K562 (cell line): ENCODE results near the gene ZDHHC5. TPM values are rescaled to one million over a fixed set of nuclear protein-coding genes. Genes with fewer than 3 reads are reported as not detected.

Experiments
- HDAC6 ChIP-seq: IDR thresholded peaks from 2 replicates; pipeline ENCODE4 v1.6.1; 2012; ENCODE audit warnings: low read depth, mild to moderate bottlenecking, control low read depth, inconsistent platforms, low read length, moderate library complexity
- HNRNPL ChIP-seq: fragments of 200-400 bp; formaldehyde crosslinking; IDR thresholded peaks from 2 replicates; pipeline ENCODE4 v1.6.1; 2017; ENCODE audit warnings: low read depth, mild to moderate bottlenecking, low read length
- JUN ChIP-seq, 2 experiments: sonication (generic) in 1 of 2; formaldehyde crosslinking in 1 of 2; IDR thresholded peaks; 2 replicates each; pipeline versions ENCODE4 v1.6.1 to v1.8.0; 2012 to 2022; ENCODE audit warnings: borderline replicate concordance in 2 of 2, mild to moderate bottlenecking in 2 of 2, improper control_type of control experiment in 1 of 2, low read depth in 1 of 2, low read length in 1 of 2, missing genetic modification reagents in 1 of 2
- KAT2B ChIP-seq: IDR thresholded peaks from one replicate; pipeline ENCODE4 v1.6.1; 2012; ENCODE audit warnings: low read depth, mild to moderate bottlenecking, control low read depth, inconsistent platforms, low read length, moderate library complexity
- KHSRP ChIP-seq: fragments of 450-650 bp; IDR thresholded peaks from 2 replicates; pipeline ENCODE4 v1.6.1; 2017
- KLF1 ChIP-seq: fragments of 450-650 bp; IDR thresholded peaks from 2 replicates; pipeline ENCODE4 v1.6.1; 2016; ENCODE audit warnings: missing genetic modification characterization, missing compliant biosample characterization
- MAFK ChIP-seq: IDR thresholded peaks from 2 replicates; pipeline ENCODE4 v1.6.1; 2011; ENCODE audit warnings: low read length, improper control_type of control experiment
- NCOR1 ChIP-seq: fragments of 450-650 bp; IDR thresholded peaks from 2 replicates; pipeline ENCODE4 v1.6.1; 2016; ENCODE audit warnings: mild to moderate bottlenecking, moderate library complexity
- PTTG1 ChIP-seq: fragments of 450-650 bp; IDR thresholded peaks from 2 replicates; pipeline ENCODE4 v1.6.1; 2016; ENCODE audit warnings: low read depth, mild to moderate bottlenecking, missing genetic modification characterization, missing compliant biosample characterization
- RBM15 ChIP-seq: fragments of 200-400 bp; formaldehyde crosslinking; IDR thresholded peaks from 2 replicates; pipeline ENCODE4 v1.6.1; 2018; ENCODE audit warnings: mild to moderate bottlenecking, low read length, moderate library complexity; ENCODE audit not compliant: insufficient read depth
- TARDBP ChIP-seq: fragments of 450-650 bp; IDR thresholded peaks from 2 replicates; pipeline ENCODE4 v1.6.1; 2016
- TRIM28 ChIP-seq: fragments of 450-650 bp; IDR thresholded peaks from 2 replicates; pipeline ENCODE4 v1.6.1; 2017
- WHSC1 ChIP-seq: IDR thresholded peaks from one replicate; pipeline ENCODE4 v1.6.1; 2012; ENCODE audit warnings: low read length, control low read depth, inconsistent platforms
- XRCC3 ChIP-seq: fragments of 450-650 bp; IDR thresholded peaks from 2 replicates; pipeline ENCODE4 v1.6.1; 2017; ENCODE audit warnings: mild to moderate bottlenecking, moderate library complexity
- ZNF830 ChIP-seq: fragments of 250-450 bp; sonication (Bioruptor Pico); IDR thresholded peaks from 2 replicates; pipeline ENCODE4 v1.5.0; 2021; ENCODE audit warnings: mild to moderate bottlenecking
- polyA plus RNA-seq, 8 experiments: library from polyadenylated mRNA; depleted of rRNA in 4 of 8; stranded (reverse) in 5 of 8; unstranded in 3 of 8; fragments of >200 nt; fragmentation: Nextera tagmentation in 2 of 8; fragmentation: Illumina TruSeq in 1 of 8; extraction: Ambion mirVana in 2 of 8; extraction: Trizol in 1 of 8; gene quantifications; 2 replicates each; pipeline versions ENCODE4 v1.2.1 to v1.2.3, GENCODE V29; 2011 to 2014; ENCODE audit warnings: inconsistent platforms in 1 of 8, missing spikeins in 1 of 8
- total RNA-seq, 7 experiments: library from RNA; depleted of rRNA in 6 of 7; stranded (reverse); fragments of >200 nt in 6 of 7; fragmentation: Illumina TruSeq in 2 of 7; extraction: Trizol in 2 of 7; gene quantifications; 2 replicates each; pipeline versions ENCODE4 v1.2.1 to v1.2.3, GENCODE V29; 2011 to 2021; ENCODE audit warnings: low replicate concordance in 1 of 7
- TF ChIP-seq, protein P1 (sequence below): sonication (generic); formaldehyde crosslinking; IDR thresholded peaks from 2 replicates; pipeline ENCODE4 v1.8.1; 2023; ENCODE audit warnings: mild to moderate bottlenecking, missing genetic modification reagents
- TF ChIP-seq, protein P2 (sequence below): sonication (generic); formaldehyde crosslinking; IDR thresholded peaks from 2 replicates; pipeline ENCODE4 v1.8.0; 2022; ENCODE audit warnings: mild to moderate bottlenecking, low read depth, missing genetic modification reagents
- TF ChIP-seq, protein P3 (sequence below): sonication (generic); formaldehyde crosslinking; IDR thresholded peaks from 2 replicates; pipeline ENCODE4 v1.8.1; 2022; ENCODE audit warnings: missing genetic modification reagents
- TF ChIP-seq, protein P4 (sequence below): IDR thresholded peaks from 2 replicates; pipeline ENCODE4 v1.6.1; 2016; ENCODE audit warnings: missing genetic modification characterization, missing compliant biosample characterization
- TF ChIP-seq, protein P5 (sequence below): fragments of 250-450 bp; sonication (Bioruptor Pico); IDR thresholded peaks from 2 replicates; pipeline ENCODE4 v1.4.0; 2020; ENCODE audit warnings: mild to moderate bottlenecking, moderate library complexity

Gene ZDHHC5
- total and polyA plus RNA-seq, 9 of the 15 experiments (the other 6 are each of a cell fraction or from before 2014, with no cell fraction given): 3.8 to 64.2 (median 35.9) TPM

DNA sequence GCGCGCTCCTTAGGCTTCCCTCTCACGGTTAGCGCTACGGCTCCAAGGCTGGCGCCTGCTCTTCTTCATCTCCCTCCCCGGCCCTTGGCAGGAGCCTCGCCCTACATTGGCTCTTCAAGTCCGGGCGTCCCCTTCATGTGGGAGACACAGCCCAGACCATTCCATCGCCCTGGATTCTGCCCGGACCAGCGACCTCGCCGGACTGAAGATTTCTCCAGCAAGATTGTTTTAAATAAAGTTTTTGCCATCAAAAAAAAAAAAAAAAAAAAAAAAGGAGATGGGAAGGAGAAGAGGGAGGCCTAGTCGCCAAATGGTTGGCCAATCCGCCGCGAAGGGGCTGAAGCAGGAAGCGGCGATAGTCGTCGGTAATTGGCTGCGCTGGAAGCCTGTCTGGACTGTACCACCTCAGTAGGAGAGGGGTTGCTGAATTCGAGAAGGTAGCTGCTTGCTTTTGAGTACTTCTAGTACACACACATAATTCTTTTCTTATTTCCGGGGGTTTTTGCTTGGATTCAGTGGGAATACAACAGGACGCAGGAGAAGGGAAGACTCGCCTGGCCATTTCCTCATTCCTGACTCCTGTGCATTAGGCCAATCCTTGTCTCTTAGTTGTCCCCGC lies 688 bp upstream of the ZDHHC5 start (continued):
- TF ChIP-seq, protein P1, sequence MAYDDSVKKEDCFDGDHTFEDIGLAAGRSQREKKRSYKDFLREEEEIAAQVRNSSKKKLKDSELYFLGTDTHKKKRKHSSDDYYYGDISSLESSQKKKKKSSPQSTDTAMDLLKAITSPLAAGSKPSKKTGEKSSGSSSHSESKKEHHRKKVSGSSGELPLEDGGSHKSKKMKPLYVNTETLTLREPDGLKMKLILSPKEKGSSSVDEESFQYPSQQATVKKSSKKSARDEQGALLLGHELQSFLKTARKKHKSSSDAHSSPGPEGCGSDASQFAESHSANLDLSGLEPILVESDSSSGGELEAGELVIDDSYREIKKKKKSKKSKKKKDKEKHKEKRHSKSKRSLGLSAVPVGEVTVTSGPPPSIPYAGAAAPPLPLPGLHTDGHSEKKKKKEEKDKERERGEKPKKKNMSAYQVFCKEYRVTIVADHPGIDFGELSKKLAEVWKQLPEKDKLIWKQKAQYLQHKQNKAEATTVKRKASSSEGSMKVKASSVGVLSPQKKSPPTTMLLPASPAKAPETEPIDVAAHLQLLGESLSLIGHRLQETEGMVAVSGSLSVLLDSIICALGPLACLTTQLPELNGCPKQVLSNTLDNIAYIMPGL (CRISPR knock-in tag): no peak
- TF ChIP-seq, protein P2, sequence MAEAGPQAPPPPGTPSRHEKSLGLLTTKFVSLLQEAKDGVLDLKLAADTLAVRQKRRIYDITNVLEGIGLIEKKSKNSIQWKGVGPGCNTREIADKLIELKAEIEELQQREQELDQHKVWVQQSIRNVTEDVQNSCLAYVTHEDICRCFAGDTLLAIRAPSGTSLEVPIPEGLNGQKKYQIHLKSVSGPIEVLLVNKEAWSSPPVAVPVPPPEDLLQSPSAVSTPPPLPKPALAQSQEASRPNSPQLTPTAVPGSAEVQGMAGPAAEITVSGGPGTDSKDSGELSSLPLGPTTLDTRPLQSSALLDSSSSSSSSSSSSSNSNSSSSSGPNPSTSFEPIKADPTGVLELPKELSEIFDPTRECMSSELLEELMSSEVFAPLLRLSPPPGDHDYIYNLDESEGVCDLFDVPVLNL (CRISPR knock-in tag): no peak
- TF ChIP-seq, protein P3, sequence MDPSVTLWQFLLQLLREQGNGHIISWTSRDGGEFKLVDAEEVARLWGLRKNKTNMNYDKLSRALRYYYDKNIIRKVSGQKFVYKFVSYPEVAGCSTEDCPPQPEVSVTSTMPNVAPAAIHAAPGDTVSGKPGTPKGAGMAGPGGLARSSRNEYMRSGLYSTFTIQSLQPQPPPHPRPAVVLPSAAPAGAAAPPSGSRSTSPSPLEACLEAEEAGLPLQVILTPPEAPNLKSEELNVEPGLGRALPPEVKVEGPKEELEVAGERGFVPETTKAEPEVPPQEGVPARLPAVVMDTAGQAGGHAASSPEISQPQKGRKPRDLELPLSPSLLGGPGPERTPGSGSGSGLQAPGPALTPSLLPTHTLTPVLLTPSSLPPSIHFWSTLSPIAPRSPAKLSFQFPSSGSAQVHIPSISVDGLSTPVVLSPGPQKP: no peak
- TF ChIP-seq ZNF830 (CRISPR knock-in tag) (no peak), HDAC6 (no peak), MAFK (no peak), XRCC3 (no peak), PTTG1 (tag) (no peak), NCOR1 (no peak), KHSRP (no peak), RBM15 (no peak), TARDBP (no peak), TRIM28 (no peak; the same call in 1 of the 2 replicates), JUN (IDR thresholded peaks at IDR 0.05; ENCODE audit: borderline replicate concordance, low read depth, low read length) (no peak), JUN (CRISPR knock-in tag; IDR thresholded peaks at IDR 0.05; ENCODE audit: borderline replicate concordance) (no peak), WHSC1 (no peak), KAT2B (no peak), HNRNPL (no peak), KLF1 (tag) (0 out of 2 replicates have a peak, but pooled peaks have one; percentile 29)
- TF ChIP-seq, protein P4, sequence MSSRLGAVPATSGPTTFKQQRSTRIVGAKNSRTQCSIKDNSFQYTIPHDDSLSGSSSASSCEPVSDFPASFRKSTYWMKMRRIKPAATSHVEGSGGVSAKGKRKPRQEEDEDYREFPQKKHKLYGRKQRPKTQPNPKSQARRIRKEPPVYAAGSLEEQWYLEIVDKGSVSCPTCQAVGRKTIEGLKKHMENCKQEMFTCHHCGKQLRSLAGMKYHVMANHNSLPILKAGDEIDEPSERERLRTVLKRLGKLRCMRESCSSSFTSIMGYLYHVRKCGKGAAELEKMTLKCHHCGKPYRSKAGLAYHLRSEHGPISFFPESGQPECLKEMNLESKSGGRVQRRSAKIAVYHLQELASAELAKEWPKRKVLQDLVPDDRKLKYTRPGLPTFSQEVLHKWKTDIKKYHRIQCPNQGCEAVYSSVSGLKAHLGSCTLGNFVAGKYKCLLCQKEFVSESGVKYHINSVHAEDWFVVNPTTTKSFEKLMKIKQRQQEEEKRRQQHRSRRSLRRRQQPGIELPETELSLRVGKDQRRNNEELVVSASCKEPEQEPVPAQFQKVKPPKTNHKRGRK (tag): no peak
- TF ChIP-seq, protein P5, sequence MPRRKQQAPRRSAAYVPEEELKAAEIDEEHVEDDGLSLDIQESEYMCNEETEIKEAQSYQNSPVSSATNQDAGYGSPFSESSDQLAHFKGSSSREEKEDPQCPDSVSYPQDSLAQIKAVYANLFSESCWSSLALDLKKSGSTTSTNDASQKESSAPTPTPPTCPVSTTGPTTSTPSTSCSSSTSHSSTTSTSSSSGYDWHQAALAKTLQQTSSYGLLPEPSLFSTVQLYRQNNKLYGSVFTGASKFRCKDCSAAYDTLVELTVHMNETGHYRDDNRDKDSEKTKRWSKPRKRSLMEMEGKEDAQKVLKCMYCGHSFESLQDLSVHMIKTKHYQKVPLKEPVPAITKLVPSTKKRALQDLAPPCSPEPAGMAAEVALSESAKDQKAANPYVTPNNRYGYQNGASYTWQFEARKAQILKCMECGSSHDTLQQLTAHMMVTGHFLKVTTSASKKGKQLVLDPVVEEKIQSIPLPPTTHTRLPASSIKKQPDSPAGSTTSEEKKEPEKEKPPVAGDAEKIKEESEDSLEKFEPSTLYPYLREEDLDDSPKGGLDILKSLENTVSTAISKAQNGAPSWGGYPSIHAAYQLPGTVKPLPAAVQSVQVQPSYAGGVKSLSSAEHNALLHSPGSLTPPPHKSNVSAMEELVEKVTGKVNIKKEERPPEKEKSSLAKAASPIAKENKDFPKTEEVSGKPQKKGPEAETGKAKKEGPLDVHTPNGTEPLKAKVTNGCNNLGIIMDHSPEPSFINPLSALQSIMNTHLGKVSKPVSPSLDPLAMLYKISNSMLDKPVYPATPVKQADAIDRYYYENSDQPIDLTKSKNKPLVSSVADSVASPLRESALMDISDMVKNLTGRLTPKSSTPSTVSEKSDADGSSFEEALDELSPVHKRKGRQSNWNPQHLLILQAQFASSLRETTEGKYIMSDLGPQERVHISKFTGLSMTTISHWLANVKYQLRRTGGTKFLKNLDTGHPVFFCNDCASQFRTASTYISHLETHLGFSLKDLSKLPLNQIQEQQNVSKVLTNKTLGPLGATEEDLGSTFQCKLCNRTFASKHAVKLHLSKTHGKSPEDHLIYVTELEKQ (CRISPR knock-in tag): no peak
